Activated CD4-positive, CD25-positive, alpha-beta regulatory T cell treated with anti-CD3 and anti-CD28 coated beads, Interleukin-2, amount 50 U/mL, for 16 hours (primary cell): ENCODE results near the gene ZNF367.
"Not testable (repeated sequence)": the region's sequence is repeated elsewhere in the genome, so short reads cannot be mapped to it uniquely, and the experiment has no call there.

Source experiments
- DNase-seq: peaks from one replicate; pipeline ENCODE4 v3.0.0-alpha.2; 2020; ENCODE audit warnings: low read depth, low spot score

ZNF367 gene

GRCh38 chr9:96363175-96363967, 54.8 kb downstream of the ZNF367 start:
- no peak for DNase-seq

DNA sequence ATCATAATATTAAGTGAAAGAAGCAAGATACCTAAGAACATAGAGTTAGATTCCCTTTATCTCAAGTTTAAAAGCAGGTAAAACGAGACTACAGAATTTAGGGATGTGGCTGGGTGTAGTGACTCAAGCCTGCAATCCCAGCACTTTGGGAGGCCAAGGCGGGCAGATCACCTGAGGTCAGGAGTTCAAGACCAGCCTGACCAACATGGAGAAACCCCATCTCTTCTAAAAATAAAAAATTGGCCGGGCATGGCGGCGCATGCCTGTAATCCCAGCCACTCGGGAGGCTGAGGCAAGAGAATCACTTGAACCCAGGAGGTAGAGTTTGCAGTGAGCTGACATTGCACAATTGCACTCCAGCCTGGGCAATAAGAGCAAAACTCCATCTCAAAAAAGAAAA, 56.1 kb downstream of the ZNF367 start:
- DNase-seq = not testable (repeated sequence)

- no peak for DNase-seq
These were observed 56.5 kb downstream of the ZNF367 start for GRCh38 chr9:96361668-96362067.

DNA sequence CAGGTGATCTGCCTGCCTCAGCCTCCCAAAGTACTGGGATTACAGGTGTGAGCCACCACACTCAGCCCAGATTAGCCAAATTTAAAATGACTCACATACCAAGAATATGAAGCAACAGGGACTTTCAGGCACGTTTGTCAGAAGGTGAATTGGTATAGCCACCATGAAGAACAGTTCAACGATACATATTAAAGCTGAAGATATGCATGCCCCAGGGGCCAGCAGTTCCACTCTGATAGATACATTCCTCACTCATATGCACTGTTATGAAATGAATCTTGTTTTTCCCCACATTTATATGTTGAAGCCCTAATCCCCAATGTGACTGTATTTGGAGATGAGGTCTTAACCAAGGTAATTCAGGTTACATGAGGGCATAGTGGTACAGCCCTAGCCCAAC, 57.2 kb downstream of the ZNF367 start:
- DNase-seq = no peak

DNA sequence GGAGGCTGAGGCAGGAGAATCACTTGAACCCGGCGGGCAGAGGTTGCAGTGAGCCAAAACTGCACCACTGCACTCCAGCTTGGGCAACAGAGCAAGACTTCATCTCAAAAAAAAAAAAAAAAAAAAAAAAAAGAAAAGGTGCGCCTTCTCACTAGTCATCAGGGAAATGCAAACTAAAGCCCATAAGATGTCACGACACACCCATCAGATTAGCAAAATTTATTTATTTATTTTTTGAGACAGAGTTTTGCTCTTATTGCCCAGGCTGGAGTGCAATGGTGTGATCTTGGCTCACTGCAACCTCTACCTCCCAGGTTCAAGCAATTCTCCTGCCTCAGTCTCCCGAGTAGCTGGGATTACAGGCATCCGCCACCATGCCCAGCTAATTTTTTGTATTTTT, 57.6 kb downstream of the ZNF367 start:
- not testable (repeated sequence) for DNase-seq

GRCh38 chr9:96350866-96351265, 67.3 kb downstream of the ZNF367 start:
- DNase-seq = no peak

DNA sequence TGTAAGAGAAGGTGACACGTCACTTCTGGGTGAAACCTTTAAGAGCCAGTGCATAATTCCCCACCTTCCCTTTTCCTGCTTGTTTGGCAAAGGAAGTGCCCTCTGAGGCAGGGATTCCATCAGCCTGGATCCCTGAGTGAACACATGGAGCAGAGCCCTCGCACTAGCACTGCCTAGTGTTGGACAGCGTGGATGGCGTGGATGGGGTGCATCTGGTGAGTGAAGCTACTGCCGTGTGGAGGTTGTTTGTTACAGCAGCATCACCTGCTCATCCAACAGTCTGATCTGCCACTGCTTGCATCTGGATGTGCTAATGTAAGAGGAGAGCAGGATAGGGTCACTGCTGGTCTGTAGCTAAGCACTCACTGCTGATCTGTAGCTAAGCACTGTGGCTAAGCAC, 69.9 kb downstream of the ZNF367 start:
- DNase-seq = no peak

DNA sequence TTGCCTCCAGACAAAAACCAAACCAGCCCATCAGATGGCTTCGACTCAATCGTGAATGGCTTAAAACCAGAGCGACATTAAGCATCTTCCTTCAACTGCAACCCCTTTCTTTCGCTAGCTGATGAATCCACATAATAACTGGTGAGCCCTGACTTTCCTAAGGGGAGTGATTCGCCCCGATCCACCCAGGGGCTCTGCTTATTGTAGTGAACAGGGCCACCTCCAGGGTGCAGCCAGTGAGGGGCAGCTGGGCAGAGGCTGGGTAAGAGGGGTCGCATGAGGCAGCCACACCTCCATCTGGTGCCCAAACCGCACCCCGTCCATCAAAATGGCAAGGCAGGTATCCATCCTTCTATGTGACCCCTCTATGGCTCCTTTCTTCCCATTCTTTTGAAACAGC, 72.6 kb downstream of the ZNF367 start:
- DNase-seq = no peak

GRCh38 chr9:96344458-96345180, 73.6 kb downstream of the ZNF367 start:
- DNase-seq = no peak

DNA sequence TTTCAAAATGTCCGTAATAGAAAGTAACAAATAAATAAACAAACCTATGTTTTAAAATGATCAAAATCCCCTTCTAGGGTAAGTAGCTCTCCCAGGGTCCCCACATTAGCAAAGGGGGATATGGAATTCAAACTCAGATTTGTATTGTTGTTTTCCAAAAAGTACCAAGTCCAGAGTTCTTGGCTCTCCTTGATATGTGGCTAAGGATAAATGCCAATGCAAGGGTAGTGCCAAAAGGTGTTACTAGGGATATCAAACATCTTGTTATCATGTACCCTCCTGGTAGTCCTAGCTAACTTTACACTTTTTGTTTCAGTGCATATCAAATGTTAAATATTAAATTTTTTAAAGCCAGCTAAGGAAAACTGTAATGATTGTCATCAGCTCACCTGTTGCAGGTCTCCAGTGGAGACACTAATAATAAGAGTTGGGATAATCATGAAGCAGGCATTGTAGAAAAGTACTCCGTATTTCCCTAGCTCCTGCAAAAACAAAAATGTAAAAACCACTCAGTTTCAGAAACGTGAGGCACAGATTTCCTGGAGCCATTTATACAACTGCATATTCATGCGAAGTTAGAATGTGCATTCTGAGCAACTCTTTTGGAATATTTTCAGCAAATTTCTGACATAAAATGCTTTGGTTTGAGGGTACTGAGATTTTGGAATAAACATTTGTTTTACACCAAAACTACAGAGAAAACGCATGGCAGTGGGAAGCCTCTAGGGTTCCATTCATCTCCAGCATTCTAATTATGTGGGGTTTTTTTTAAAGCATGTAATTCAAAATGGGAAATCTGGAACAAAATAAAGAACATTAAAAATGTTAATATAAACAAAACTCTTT, 74.4 kb downstream of the ZNF367 start:
- no peak for DNase-seq

DNA sequence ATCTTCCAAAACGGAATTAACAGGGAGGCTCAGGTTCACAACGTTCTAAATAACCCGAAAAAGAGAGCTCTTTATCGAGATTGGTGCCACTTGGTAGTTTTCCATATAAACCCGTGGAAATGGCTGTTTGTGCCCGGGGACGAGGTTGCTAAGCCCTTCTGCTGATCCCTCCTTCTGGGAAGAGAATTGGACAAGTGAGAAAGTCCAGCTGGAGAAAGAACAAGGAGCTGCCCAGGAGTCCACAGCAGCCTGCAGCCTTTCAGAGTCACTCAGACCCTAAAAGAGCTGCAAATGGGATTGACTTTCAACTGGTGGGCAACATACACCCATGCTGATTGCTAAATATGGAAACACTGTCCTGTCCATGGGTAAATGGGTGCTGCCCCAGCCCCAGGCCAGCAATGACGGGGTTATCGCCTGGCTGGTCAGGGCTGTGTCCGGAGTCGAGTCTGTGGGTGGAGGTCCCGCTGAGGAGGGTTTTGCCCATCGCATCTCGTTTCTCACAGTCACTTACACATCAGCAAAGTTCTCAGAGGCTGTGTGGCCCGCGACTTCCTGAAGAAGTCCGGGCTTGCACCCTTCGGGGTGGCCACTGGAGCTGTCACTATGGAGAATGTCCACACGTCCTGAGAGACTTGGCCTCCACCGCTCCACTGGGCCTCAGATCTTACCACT, 75.5 kb downstream of the ZNF367 start:
- DNase-seq = no peak

DNA sequence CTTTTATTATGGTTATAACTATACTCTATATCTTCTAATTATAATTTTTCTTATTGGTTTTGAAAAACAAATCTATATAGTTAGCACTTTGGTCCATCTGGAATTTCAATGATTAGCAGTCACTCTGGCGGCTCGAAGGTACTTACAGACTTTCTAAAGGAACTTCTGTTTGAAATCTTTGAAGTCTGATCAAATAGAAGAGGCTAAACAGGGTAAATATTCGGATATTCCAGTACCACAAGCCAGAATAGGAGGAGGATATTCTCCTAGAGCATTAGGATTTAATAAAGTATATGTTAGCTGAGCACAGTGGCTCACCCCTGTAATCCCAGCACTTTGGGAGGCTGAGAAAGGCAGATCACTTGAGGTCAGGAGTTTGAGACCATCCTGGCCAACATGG, 77.5 kb downstream of the ZNF367 start:
- no peak for DNase-seq

DNA sequence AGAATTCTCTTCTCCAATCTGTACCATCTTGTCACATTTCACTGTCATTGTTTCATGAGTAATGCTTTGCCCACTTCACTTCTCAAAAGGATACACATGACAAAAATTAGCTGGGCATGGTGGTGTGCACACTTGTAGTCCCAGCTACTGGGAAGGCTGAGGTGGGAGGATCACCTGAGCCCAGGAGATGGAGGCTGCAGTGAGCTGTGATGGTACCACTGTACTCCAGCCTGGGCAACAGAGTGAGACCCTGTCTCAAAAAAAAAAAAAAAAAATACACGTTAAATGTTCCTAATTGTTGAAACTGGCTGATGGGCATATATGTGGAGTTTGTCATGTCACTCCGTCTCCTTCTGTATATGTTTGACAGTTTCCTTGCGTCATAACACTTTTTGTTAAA, 79.9 kb downstream of the ZNF367 start:
- DNase-seq = no peak
